ENCODE results near the gene MYOM1.

Gene MYOM1

GRCh38 chr18:3164381-3164780 lies 55.4 kb downstream of the MYOM1 start:
- H4K20me1 ChIP-seq (ENCODE audit: insufficient read depth, low read length), result no peaks in the 10 kb centered on the region
- no peaks in the 10 kb centered on the region for H3K9me3 ChIP-seq (ENCODE audit: insufficient read depth, low read length)
- H3K4me3 ChIP-seq (ENCODE audit: low read length), result no peak overlapping the region
- H2AFZ ChIP-seq (ENCODE audit: low read depth, low read length), result no peak overlapping the region
- no peak overlapping the region for H3K4me2 ChIP-seq (ENCODE audit: low read length)
- H3K27me3 ChIP-seq (ENCODE audit: low read depth, low read length), result no peaks in the 10 kb centered on the region
- no peak overlapping the region for H3K9ac ChIP-seq (ENCODE audit: low read length)
- no peaks in the 10 kb centered on the region for H3K36me3 ChIP-seq (replicated peaks; ENCODE audit: low read depth, low read length)
- TF ChIP-seq CTCF (IDR thresholded peaks at IDR 0.05; ENCODE audit: low read depth, low read length), result no peak
- TF ChIP-seq EZH2phosphoT487 (IDR thresholded peaks at IDR 0.05; ENCODE audit: low read depth), result no peak
- no peaks in the 10 kb centered on the region for H3K79me2 ChIP-seq (ENCODE audit: low read length)
- no peak overlapping the region for H3K27ac ChIP-seq (ENCODE audit: low read length)
- H3K4me1 ChIP-seq (ENCODE audit: low read length), result no peaks in the 10 kb centered on the region

GRCh38 chr18:3163968-3164367 lies 55.8 kb downstream of the MYOM1 start:
- no peaks in the 10 kb centered on the region for H4K20me1 ChIP-seq (ENCODE audit: insufficient read depth, low read length)
- no peak overlapping the region for H3K4me2 ChIP-seq (ENCODE audit: low read length)
- H3K4me3 ChIP-seq (ENCODE audit: low read length), result no peak overlapping the region
- no peaks in the 10 kb centered on the region for H3K9me3 ChIP-seq (ENCODE audit: insufficient read depth, low read length)
- H3K36me3 ChIP-seq (replicated peaks; ENCODE audit: low read depth, low read length), result no peaks in the 10 kb centered on the region
- H2AFZ ChIP-seq (ENCODE audit: low read depth, low read length), result no peak overlapping the region
- no peaks in the 10 kb centered on the region for H3K79me2 ChIP-seq (ENCODE audit: low read length)
- TF ChIP-seq CTCF (IDR thresholded peaks at IDR 0.05; ENCODE audit: low read depth, low read length) (no peak), EZH2phosphoT487 (IDR thresholded peaks at IDR 0.05; ENCODE audit: low read depth) (no peak)
- no peak overlapping the region for H3K27ac ChIP-seq (ENCODE audit: low read length)
- no peaks in the 10 kb centered on the region for H3K27me3 ChIP-seq (ENCODE audit: low read depth, low read length)
- H3K9ac ChIP-seq (ENCODE audit: low read length), result no peak overlapping the region
- no peaks in the 10 kb centered on the region for H3K4me1 ChIP-seq (ENCODE audit: low read length)

GRCh38 chr18:3162181-3162580 lies 57.6 kb downstream of the MYOM1 start:
- no peak overlapping the region for H3K27ac ChIP-seq (ENCODE audit: low read length)
- H3K27me3 ChIP-seq (ENCODE audit: low read depth, low read length), result no peaks in the 10 kb centered on the region
- no peaks in the 10 kb centered on the region for H4K20me1 ChIP-seq (ENCODE audit: insufficient read depth, low read length)
- H3K4me3 ChIP-seq (ENCODE audit: low read length), result no peak overlapping the region
- TF ChIP-seq CTCF (IDR thresholded peaks at IDR 0.05; ENCODE audit: low read depth, low read length) (no peak), EZH2phosphoT487 (IDR thresholded peaks at IDR 0.05; ENCODE audit: low read depth) (no peak)
- no peak overlapping the region for H3K9ac ChIP-seq (ENCODE audit: low read length)
- H3K79me2 ChIP-seq (ENCODE audit: low read length), result no peaks in the 10 kb centered on the region
- H3K4me2 ChIP-seq (ENCODE audit: low read length), result no peak overlapping the region
- H3K4me1 ChIP-seq (ENCODE audit: low read length), result no peaks in the 10 kb centered on the region
- H3K36me3 ChIP-seq (replicated peaks; ENCODE audit: low read depth, low read length), result no peaks in the 10 kb centered on the region
- H2AFZ ChIP-seq (ENCODE audit: low read depth, low read length), result no peak overlapping the region
- H3K9me3 ChIP-seq (ENCODE audit: insufficient read depth, low read length), result no peaks in the 10 kb centered on the region

GRCh38 chr18:3159830-3160229 lies 59.9 kb downstream of the MYOM1 start:
- Histone ChIP-seq H3K36me3 (replicated peaks; ENCODE audit: low read depth, low read length) (no peaks in the 10 kb centered on the region), H3K4me1 (ENCODE audit: low read length) (no peaks in the 10 kb centered on the region), H3K4me2 (ENCODE audit: low read length) (no peak overlapping the region), H2AFZ (ENCODE audit: low read depth, low read length) (no peak overlapping the region), H3K9me3 (ENCODE audit: insufficient read depth, low read length) (no peaks in the 10 kb centered on the region), H4K20me1 (ENCODE audit: insufficient read depth, low read length) (no peaks in the 10 kb centered on the region), H3K27ac (ENCODE audit: low read length) (no peak overlapping the region), H3K9ac (ENCODE audit: low read length) (no peak overlapping the region), H3K79me2 (ENCODE audit: low read length) (no peaks in the 10 kb centered on the region), H3K4me3 (ENCODE audit: low read length) (no peak overlapping the region), H3K27me3 (ENCODE audit: low read depth, low read length) (no peaks in the 10 kb centered on the region)
- TF ChIP-seq CTCF (IDR thresholded peaks at IDR 0.05; ENCODE audit: low read depth, low read length) (no peak), EZH2phosphoT487 (IDR thresholded peaks at IDR 0.05; ENCODE audit: low read depth) (no peak)

All from OCI-LY3 (cell line).